ENCODE results near the gene FOXP1.

Gene FOXP1

GRCh38 chr3:71061581-71061980 is 521.9 kb downstream of the FOXP1 start:
- Histone ChIP-seq H3K36me3 (no peaks in the 10 kb centered on the region), H3K4me3 (ENCODE audit: low read depth, low read length) (no peak overlapping the region), H3K4me1 (peaks cover 13% of the 10 kb centered on the region; the same call in 1 of the 2 replicates), H3K27me3 (no peaks in the 10 kb centered on the region), H3K9me3 (no peaks in the 10 kb centered on the region)
- DNase-seq, result no peak
- TF ChIP-seq, protein P1, sequence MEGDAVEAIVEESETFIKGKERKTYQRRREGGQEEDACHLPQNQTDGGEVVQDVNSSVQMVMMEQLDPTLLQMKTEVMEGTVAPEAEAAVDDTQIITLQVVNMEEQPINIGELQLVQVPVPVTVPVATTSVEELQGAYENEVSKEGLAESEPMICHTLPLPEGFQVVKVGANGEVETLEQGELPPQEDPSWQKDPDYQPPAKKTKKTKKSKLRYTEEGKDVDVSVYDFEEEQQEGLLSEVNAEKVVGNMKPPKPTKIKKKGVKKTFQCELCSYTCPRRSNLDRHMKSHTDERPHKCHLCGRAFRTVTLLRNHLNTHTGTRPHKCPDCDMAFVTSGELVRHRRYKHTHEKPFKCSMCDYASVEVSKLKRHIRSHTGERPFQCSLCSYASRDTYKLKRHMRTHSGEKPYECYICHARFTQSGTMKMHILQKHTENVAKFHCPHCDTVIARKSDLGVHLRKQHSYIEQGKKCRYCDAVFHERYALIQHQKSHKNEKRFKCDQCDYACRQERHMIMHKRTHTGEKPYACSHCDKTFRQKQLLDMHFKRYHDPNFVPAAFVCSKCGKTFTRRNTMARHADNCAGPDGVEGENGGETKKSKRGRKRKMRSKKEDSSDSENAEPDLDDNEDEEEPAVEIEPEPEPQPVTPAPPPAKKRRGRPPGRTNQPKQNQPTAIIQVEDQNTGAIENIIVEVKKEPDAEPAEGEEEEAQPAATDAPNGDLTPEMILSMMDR (IDR thresholded peaks at IDR 0.05; ENCODE audit: low read depth, low read length), result no peak

- no peak overlapping the region for H3K4me3 ChIP-seq (ENCODE audit: low read depth, low read length)
- TF ChIP-seq, protein P1 (IDR thresholded peaks at IDR 0.05; ENCODE audit: low read depth, low read length), result no peak
- DNase-seq, result no peak
- no peaks in the 10 kb centered on the region for H3K36me3 ChIP-seq
- no peaks in the 10 kb centered on the region for H3K9me3 ChIP-seq
- H3K4me1 ChIP-seq, result peaks cover 10% of the 10 kb centered on the region; the same call in 1 of the 2 replicates
- H3K27me3 ChIP-seq, result no peaks in the 10 kb centered on the region
Observed at GRCh38 chr3:71061037-71061436, 522.5 kb downstream of the FOXP1 start.

DNA sequence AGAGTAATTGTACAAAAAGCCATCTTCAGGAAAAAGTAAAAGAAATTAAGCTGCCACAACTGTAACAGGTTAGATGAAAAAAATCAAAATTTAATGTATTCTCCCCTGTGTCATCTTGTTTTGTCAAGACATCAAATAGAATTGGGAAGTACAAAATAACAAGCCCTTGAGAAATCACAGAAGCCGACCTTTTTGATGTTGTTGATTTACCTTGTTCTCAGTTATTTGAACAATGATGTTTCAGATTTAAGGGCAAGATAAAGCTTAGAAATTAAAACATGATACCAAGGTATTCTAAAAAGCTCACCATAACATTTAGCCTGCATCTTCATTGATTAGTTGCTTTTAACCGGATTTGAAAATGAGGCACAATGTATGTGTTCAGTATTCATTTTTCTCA is 523.0 kb downstream of the FOXP1 start:
- Histone ChIP-seq H3K4me3 (ENCODE audit: low read depth, low read length) (no peak overlapping the region), H3K4me1 (peaks cover 11% of the 10 kb centered on the region), H3K27me3 (no peaks in the 10 kb centered on the region), H3K36me3 (no peaks in the 10 kb centered on the region), H3K9me3 (no peaks in the 10 kb centered on the region)
- DNase-seq, result no peak
- TF ChIP-seq, protein P1 (IDR thresholded peaks at IDR 0.05; ENCODE audit: low read depth, low read length), result no peak

- Histone ChIP-seq H3K4me1 (peaks cover 18% of the 10 kb centered on the region), H3K9me3 (no peaks in the 10 kb centered on the region)
- DNase-seq, result no peak
Observed at GRCh38 chr3:71057526-71057894, 526.0 kb downstream of the FOXP1 start.

GRCh38 chr3:71056327-71056726 is 527.2 kb downstream of the FOXP1 start:
- DNase-seq, result no peak
- TF ChIP-seq, protein P1 (IDR thresholded peaks at IDR 0.05; ENCODE audit: low read depth, low read length), result no peak
- H3K27me3 ChIP-seq, result no peaks in the 10 kb centered on the region
- H3K9me3 ChIP-seq, result no peaks in the 10 kb centered on the region
- H3K4me3 ChIP-seq (ENCODE audit: low read depth, low read length), result no peak overlapping the region
- peaks cover 11% of the 10 kb centered on the region for H3K4me1 ChIP-seq
- H3K36me3 ChIP-seq, result no peaks in the 10 kb centered on the region

More at GRCh38 chr3:71057526-71057894, 526.0 kb downstream of the FOXP1 start:
- no peak overlapping the region for H3K4me3 ChIP-seq (ENCODE audit: low read depth, low read length)
- TF ChIP-seq, protein P1 (IDR thresholded peaks at IDR 0.05; ENCODE audit: low read depth, low read length), result no peak
- no peaks in the 10 kb centered on the region for H3K27me3 ChIP-seq
- H3K36me3 ChIP-seq, result no peaks in the 10 kb centered on the region

- Histone ChIP-seq H3K9me3 (no peaks in the 10 kb centered on the region), H3K27me3 (no peaks in the 10 kb centered on the region), H3K4me1 (peaks cover 11% of the 10 kb centered on the region), H3K36me3 (no peaks in the 10 kb centered on the region), H3K4me3 (ENCODE audit: low read depth, low read length) (no peak overlapping the region)
- TF ChIP-seq, protein P1 (IDR thresholded peaks at IDR 0.05; ENCODE audit: low read depth, low read length), result no peak
- DNase-seq, result no peak
Observed at GRCh38 chr3:71055257-71056001, 528.1 kb downstream of the FOXP1 start.

Measured in BE2C (cell line).